ELF-1 (cell line): Measurements from ENCODE around the gene PLXDC2.
"Not testable (repeated sequence)": the region's sequence is repeated elsewhere in the genome, so short reads cannot be mapped to it uniquely, and the experiment has no call there.

Experiments
- DNase-seq: peaks from one replicate; pipeline ENCODE4 v3.0.0-alpha.2; 2016; ENCODE audit warnings: low read depth, low spot score

The PLXDC2 gene

DNA sequence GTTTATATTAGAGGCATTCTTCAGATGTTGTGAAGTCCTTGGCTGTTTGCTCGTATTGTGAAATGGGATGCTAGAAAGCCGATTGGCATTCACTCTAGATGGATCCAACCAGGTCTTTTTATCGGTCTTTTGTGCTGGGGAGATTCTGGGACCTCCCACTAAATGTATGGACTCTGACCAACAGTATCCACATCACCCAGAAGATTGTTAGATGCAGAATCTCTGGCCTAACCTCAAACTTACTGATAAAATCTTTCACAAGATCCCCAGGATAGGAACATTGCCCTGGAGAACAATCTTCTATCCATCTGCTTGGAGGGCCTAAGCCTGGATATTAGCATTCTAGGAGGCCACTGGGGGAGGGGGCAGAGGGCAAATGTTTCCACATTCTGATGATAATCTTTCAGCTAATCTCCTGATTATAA lies 160.9 kb downstream of the PLXDC2 start:
- DNase-seq = no peak

DNA sequence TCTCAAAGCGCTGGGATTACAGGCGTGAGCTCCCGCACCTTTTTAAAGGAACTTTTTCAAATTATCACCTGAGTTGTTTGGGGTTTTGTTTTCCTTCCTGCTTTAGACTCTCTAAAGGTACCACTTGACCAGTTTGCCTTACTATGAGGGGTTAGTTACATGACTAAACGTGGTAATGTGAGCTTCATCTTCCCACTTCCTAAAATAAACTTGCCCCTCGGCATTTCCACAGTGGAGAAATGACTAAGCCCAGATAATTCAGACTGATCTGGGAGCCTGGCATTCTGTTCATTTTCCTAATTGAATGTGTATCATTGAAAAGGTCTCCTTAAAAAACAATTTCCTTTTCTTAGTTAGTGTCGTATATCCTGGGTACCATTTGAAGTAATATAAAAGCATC lies 163.4 kb downstream of the PLXDC2 start:
- DNase-seq = no peak

DNA sequence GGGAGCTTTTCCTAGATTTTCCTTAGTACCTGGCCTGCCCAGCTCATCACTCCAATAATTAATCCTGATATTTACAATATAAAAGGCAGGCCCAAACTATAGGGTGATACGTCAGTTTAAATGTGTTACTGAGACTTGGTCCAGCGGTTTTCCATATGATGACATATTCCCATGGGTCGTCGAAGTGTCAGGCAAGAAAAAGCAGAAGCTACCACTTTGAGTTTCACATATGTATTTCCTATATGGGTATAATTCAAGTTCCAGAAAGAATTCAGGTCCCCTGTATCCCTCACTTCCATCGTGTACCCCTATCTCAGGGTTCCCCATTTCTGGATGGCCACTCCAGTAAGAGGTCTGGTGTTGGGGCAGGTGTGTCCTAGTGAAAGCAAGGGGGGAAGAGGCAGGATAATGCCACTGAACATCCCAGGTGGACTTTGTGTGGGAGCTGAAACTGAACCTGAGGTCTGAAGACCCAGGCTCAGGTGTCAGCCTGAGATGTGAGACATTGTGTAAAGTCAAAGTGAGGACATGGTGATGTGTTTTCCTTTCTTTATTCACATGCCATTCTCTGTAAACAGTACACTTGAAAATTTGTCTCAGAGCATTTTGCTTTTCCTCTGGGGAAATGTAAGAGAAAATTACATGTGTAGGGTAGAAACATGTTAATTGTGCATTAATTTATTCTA lies 167.8 kb downstream of the PLXDC2 start:
- DNase-seq = no peak

DNA sequence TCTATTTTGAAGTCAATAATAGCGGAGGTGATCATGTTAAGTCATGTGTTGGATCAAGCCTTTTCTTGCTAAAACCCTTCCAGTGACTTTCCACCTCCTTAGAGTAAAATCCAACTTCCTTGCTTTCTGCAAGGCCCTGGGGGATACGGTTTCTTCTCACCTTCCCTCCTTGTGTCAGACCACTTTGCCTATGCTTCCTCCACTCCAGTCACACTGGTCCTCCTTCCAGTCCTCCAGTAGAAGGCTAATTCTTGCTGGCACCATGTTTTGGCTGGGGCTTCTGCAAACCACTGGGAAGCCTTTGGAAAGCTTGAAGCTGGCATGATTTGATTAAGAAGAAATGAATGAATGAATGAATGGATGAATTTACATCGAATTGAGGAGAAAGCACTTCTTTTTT lies 169.5 kb downstream of the PLXDC2 start:
- DNase-seq = no peak

DNA sequence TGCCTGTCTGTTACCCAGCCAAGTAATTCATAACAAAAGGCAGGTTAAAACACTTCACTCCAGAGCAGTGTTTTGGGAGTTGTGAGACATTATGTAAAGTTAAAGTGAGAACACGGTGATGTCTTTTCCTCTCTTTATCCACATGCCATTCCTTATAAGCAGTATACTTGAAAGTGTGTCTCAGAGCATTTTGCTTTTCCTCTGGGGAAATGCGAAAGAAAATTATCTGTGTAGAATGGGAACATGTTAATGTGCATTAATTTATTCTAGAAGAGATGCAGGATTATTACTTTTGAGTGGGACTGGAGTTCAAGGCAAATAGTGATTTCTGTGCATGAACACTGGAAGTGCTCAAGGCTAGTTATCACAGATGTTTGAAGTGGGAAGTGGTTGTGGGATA lies 170.4 kb downstream of the PLXDC2 start:
- DNase-seq = no peak

DNA sequence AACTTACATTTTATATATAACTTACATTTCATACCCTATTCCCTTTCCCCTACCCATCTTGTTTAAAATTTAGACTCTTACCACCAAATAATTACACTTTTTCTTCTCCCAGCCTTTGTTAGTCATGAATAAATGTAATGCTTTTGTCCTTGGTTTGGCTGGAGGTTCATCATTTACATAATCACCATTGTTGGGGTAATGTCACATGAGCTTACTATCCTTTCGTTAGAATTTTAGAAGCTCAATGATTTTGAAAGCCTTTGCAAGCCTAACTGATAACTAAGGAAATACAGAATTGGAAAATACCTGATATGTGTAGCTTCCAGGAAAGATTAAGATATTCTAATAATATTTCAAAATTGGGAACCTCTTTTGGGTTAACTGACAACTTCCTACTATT lies 171.7 kb downstream of the PLXDC2 start:
- no peak for DNase-seq

DNA sequence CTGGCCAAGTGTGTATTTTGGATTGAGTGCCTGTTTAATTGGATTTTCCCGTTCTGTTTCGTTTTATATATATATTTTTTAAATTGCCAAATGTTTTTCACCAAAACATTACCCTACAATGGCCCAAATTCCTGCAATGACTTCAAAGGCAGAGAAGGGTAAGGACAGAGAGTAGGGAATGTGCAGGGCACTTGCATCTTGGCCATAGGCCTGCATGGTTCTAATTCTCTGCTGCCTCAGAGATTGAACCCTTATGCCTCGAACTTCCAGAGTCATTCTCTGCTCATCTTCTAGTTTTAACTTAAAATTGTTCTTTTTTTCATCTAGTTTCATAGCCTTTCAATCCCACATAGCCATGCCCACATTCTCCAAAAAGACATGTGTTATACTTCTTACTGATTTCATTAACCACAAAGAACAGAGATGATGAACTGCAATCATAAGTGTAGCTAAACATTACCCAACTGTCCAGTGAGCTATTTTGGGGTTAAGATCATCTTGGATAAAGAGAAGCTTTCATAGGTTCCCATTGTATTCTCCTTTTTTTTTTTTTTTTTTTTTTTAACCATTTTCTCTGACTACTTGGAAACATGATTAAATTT lies 177.6 kb downstream of the PLXDC2 start:
- DNase-seq = no peak

DNA sequence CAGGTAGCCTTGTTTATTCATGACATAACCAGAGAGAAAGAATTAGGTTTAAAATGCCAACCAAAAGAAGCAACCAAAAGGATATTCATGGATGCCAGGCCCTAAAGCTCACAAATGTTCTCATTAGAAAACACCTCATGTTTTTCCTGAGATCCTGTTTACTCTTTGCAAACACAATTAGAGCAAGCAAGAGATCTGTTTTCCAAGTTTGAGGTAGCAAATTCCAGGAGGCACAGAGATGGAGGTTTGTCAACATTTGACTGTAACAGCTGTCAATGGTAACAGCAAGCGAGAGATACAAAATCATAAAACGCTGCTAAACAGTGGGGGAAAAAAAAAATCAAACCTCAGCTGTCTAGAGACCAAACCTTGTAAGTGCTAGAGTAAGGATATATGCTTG lies 182.2 kb downstream of the PLXDC2 start:
- no peak for DNase-seq

DNA sequence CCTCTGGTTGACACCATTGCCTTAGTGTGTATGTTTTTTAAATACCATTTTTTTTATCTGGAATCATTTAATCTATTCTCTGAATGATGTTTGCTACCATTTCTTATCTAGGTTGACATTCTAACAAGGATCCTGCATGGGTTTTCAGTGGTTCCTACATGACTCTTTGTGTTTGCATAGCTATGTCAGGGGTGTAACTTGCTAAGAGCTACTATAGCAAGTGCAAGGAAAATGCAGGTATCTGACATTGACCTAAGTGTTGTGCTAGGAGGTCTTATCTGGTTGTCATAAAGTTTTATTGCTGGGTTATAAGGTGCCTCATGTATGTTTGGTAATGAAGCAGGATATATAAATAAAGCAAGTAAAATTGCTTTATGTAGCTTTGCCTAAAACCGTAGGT lies 183.2 kb downstream of the PLXDC2 start:
- DNase-seq = no peak

DNA sequence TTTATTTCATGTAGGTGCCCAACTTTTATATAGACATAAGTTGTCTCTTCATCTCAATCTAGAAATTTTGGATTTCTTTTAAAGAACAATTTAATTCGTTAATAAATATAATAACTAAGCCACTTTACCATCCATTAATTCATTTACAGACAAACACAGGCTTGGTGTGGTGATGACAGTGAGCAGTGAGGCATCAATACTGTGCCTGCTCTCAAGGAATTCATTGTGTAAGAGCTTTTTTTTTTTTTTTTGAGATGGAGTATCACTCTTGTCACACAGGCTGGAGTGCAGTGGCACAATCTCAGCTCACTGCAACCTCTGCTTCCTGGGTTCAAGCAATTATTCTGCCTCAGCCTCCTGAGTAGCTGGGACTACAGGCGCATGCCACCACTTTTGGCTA lies 185.8 kb downstream of the PLXDC2 start:
- DNase-seq = not testable (repeated sequence)

DNA sequence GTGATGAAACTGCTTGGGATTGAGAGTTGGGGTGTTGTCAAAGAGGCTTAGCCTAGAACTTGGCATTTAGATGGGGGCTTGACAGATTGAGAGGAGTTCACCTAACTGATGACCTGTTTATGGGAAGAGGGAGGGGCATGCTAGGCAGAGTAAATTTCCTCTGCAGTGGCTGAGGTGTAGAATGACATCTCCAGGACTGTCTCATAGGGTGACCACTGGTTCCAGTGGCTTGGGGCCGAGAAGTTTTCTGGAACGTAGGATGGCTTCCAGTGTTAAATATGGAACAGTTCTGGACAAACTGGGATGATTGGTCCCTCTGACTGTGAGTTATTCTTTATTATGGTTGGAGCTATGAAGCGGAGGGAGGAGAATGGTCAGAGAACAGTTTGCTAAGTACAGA lies 186.4 kb downstream of the PLXDC2 start:
- DNase-seq = no peak

DNA sequence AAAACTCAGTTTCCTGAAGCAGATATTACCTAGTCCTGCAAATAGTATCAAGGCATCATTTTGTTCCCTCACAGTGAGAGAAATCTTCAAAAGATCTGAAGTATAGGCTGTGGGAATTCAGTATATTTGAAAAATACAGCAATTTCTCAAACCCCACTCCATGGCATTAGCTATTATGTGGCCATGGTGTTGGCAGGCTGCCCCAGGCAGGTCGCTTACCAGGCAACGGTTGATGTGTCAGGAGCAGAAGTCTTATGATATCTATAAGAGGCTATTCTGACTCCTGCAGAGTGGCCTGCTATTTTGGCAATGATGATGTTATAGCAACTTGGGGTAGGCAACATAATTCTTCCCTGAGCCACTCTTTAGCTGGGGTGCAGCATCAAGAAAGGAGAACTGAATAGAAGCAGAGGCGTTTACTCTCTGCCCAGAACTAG lies 187.9 kb downstream of the PLXDC2 start:
- DNase-seq = no peak

DNA sequence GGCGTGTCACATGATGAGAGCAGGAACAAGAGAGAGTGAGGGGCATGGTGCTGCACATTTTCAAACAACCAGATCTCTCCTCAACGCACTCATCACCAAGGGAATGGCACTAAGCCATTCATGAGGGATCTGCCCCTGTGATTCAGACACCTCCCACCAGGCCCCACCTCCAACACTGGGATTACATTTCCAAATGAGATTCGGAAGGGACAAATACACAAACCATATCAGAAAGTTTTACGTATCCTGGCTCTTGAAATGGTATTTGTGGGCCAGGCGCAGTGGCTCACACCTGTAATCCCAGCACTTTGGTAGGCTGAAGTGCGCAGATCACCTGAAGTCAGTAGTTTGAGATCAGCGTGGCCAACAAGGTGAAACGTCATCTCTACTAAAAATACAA lies 189.4 kb downstream of the PLXDC2 start:
- DNase-seq = no peak

DNA sequence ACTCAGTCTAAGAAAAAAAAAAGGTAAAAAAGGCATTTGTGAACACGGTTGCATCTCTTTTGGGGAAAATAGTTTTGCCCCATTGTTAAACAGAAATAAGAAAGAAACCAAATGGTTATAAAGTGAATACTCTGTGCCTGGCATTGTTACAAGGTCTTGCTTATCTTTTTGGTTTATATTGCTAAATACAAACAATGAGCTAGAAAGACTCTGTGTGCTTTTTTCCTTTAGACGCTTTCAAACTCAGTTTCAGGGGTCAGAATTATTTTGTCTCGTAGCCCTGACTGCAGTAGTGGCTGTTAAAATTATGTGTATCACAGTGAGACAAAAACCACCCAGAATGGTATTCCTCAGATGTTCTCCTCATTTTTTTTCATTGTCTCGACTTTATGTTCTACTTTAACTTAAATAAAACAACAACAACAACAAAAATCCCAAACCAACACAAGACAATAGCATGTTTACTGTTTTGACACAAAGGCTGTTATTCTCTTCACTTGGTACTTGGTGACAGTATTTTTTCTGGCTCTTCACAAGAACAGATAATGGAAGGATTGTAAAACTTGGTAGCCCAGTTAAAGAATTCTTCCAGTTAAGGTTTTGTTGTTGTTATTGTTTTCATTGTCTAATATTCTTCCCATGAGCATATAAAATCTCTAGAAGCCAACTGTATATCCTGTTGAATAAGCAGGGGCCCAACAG lies 190.1 kb downstream of the PLXDC2 start:
- DNase-seq = no peak

DNA sequence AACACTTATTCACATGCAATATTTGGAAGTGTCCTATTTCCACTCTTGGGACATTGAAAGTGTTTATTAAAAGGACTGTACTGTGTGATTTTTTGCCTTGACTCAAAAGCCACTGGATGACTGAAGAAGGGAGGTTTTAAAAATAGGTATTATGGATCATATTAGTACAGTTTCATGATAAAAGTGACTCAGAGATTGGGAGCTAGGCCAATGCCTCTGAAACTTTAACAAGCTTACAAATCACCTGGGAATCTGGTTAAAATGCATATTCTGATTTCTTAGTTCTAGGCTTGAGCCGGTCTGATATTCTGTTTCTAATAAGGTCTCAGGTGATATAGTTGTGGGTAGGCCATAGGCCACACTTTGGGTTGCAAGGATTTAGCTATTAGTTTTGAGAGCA lies 191.2 kb downstream of the PLXDC2 start:
- no peak for DNase-seq

DNA sequence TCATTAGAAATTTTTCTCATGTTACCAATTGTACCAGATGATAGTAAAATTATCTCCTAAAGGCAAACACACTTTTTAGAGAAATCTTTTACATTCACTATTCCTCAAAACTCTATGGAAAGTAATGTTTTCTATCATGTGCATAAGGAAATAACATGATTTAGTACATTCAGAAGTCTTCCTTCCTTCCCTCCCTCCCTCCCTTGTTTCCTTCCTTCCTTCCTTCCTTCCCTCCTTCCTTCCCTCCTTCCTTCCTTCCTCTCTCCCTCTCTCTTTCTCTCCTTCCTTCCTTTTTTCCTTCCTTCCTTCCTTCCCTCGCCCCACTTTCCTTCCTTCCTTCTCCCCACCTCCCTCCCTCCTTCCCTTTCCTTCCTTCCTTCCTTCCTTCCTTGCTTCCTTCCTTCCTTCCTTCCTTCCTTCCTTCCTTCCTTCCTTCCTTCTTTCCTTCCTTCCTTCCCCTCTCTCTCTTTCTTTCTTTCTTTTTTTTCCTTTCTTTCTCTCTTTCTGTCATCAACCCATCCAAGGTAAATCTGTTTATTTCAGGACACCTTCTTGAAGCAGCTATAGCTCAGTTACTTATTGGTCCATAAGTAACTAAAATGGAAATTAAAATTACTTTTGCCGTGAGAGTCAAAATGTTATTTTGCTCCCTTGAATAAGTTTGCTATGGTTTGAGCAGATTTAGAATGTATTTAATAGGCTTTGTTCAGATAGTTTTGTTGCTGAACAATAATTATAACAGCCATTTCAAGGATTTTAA lies 197.9 kb downstream of the PLXDC2 start:
- DNase-seq = no peak

DNA sequence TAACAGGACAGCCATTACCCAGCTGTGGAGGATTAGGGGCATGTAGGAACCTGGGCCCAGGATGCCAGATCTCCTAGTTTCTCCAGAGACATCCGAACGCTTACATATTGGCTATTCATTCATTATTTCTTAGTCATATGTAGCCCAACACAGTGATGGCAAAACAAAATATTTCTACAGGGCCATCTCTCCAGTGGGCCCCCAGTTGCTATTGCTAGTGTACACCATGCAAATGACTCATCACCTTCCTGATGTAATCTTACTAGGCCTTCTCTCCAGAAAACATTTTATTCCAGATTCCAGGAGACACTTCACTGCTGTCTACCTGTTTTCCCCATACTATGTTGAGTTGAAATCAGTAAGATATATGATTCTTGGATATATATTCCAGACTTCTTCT lies 201.7 kb downstream of the PLXDC2 start:
- no peak for DNase-seq

DNA sequence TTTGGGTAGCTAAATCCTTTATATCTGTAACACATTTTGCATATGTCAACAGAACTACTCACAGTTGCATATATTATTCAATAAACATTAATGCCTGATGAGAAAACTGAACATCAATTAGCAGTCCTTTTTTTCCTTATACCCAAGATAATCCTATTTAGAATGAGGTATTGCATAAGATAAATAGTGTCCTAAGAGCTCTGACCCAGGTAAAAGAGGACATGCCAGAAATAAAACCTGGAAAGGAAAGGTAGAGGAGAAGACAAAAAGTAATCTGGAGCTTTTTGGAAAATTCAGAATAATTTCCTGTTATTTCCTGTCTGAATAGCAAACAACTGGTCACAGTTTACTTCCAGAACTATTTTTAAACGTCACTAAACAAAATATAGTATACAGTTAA lies 204.4 kb downstream of the PLXDC2 start:
- no peak for DNase-seq

DNA sequence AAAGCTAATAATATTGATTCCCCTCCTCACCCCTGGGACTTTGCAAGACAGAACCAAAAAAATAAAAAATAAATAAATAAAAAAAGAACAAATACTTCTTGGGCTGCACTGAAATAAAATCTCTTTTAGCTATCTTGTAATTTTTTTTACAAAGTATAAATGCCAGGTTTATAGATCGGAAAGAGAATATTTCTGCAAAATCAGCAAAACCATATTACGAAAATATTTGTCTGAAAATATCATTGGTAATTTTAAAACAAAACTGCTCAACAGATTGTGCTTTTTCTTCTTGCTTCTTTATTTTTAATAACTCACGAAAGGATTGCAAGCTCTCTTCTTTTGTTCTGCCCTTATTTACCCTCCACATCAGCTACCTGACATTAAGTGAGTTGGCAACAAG lies 213.3 kb downstream of the PLXDC2 start:
- no peak for DNase-seq

DNA sequence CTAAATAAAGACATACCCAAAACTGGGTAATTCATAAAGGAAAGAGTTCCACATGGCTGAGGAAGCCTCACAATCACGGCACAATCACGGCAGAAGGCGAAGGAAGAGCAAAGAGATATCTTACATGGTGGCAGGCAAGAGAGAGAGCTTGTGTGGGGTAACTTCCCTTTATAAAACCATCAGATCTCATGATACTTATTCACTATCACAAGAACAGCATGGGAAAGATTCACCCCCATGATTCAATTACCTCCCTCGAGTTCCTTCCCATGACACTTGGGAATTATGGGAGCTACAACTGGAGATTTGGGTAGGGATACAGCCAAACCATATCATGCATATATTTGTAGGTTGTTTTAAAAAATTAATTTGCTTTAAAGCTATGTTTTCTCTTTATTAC lies 217.2 kb downstream of the PLXDC2 start:
- DNase-seq = no peak

DNA sequence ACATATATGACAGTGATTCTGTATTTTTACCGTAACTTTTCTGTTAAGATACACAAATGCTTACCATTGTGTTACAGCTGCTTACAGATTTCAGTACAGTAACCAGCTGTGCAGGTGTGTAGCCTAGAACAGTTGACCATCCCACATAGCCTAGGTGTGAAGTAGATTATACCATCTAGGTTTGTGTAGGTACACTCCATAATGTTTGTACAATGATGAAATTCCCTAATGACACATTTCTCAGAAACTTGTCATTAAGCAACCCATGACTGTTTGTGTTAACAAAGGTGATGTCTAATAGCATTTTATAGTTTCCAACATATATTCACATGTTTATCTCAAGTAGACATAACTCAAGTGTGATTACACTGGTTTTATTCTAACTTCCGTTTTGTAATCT lies 218.5 kb downstream of the PLXDC2 start:
- no peak for DNase-seq

DNA sequence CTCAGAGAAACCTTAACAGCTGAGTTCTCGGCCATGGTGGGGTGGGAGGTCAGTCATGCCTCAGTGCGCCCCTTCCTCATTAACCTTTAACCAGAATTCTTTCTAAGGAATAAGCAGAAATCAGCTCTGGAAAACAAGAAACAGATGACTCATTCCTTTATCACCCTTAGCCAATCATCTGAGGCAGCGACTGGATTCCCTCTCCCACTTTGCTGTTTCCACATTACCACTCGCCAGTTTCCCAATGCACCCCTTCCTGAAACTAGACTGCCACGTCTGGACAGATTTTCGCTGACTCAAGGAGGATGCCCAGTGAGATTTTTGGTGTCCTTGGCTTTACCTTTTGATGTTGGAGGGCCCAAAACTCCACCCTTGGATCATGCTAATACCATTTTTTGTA lies 223.8 kb downstream of the PLXDC2 start:
- no peak for DNase-seq
